H1 (cell line): ENCODE measurements around the gene MSANTD7. TPM values are rescaled to one million over a fixed set of nuclear protein-coding genes. Genes with fewer than 3 reads are reported as not detected.

Source experiments
- MAFK ChIP-seq: IDR thresholded peaks from 2 replicates; pipeline ENCODE4 v1.6.1; 2012; ENCODE audit warnings: low read depth, mild to moderate bottlenecking, improper control_type of control experiment, low read length
- NRF1 ChIP-seq: IDR thresholded peaks from 2 replicates; pipeline ENCODE4 v1.6.1; 2011; ENCODE audit warnings: mild to moderate bottlenecking, low read depth, low read length, improper control_type of control experiment
- RNF2 ChIP-seq: fragments of 200-900, 300-1000 bp; sonication (generic); IDR thresholded peaks from 2 replicates; pipeline ENCODE4 v1.7.1; 2016; ENCODE audit warnings: borderline replicate concordance, low read depth, mild to moderate bottlenecking, antibody characterized with exemption, low read length; ENCODE audit not compliant: poor library complexity, severe bottlenecking; ENCODE audit errors: missing control alignments
- SIN3A ChIP-seq, 2 experiments: IDR thresholded peaks in 1 of 2; conservative IDR thresholded peaks in 1 of 2; 2 replicates each; pipeline ENCODE4 v1.6.1; 2011 to 2012; ENCODE audit warnings: low read length in 2 of 2, improper control_type of control experiment in 1 of 2, low read depth in 1 of 2, mild to moderate bottlenecking in 1 of 2
- TAF1 ChIP-seq: IDR thresholded peaks from 2 replicates; pipeline ENCODE4 v1.6.1; 2011; ENCODE audit warnings: mild to moderate bottlenecking, low read depth, low read length
- polyA plus RNA-seq, 7 experiments: library from polyadenylated mRNA; depleted of rRNA in 3 of 7; stranded (reverse) in 5 of 7; unstranded in 2 of 7; fragments of >200 nt in 5 of 7; fragments of 200-250 nt in 2 of 7; gene quantifications; 1 replicate in 5 of 7; 2 replicates in 1 of 7; 4 replicates in 1 of 7; pipeline versions ENCODE4 v1.2.1 to v1.2.3, GENCODE V29; 2011 to 2013; ENCODE audit warnings: missing spikeins in 2 of 7, mixed read lengths in 2 of 7
- total RNA-seq: library from RNA; stranded (reverse); fragmentation: NEBNext Ultra II Directional; extraction: Animal tissue kit (Norgen Biotek cat#: 25700); gene quantifications from 2 replicates; pipeline ENCODE4 v1.2.1, GENCODE V29; 2021
- TF ChIP-seq, protein P1 (sequence below): IDR thresholded peaks from 2 replicates; pipeline ENCODE4 v1.6.1; 2011; ENCODE audit warnings: low read depth, mild to moderate bottlenecking, low read length; ENCODE audit not compliant: insufficient read depth
- TF ChIP-seq, protein P2 (sequence below): IDR thresholded peaks from 2 replicates; pipeline ENCODE4 v1.6.1; 2012; ENCODE audit warnings: inconsistent platforms

Gene MSANTD7
- total and polyA plus RNA-seq, 2 of the 8 experiments (the other 6 are each of a cell fraction or from before 2014, with no cell fraction given) = 5.0 to 15.2 TPM

DNA sequence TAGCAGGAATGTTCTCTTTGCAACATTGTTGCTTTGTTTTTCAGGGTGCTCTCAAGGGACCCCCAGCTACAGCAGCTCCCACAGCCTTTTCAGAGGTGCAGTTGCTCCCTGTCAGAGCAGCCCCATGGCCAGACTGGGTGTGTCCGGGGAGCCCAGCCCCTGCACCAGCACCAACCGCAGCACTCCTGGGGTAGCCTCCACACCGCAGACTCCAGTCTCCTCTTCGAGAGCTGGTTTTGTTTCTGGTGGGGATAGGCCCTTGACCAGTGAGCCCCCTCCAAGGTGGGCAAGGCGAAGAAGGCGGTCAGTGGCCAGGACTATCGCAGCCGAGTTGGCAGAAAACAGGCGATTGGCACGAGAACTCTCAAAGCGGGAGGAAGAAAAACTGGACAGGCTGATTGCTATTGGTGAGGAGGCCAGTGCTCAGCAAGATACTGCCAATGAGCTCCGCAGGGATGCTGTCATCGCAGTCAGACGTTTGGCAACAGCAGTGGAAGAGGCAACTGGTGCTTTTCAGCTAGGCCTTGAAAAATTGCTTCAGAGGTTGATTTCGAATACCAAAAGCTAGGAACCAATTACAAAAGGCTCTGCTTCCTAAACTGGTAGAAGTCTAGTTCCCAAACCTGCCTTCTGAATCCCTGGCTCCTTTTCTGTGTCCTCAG, 5.4 kb downstream of the MSANTD7 start (continued):
- TF ChIP-seq SIN3A (conservative IDR thresholded peaks at IDR 0.05 in 1 of 2, IDR thresholded peaks at IDR 0.05 in 1 of 2; ENCODE audit: low read depth in 1 of 2, low read length in 2 of 2) (no peak), RNF2 (no peak), NRF1 (no peak), TAF1 (no peak), MAFK (no peak)
- TF ChIP-seq, protein P1, sequence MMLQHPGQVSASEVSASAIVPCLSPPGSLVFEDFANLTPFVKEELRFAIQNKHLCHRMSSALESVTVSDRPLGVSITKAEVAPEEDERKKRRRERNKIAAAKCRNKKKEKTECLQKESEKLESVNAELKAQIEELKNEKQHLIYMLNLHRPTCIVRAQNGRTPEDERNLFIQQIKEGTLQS = no peak
- TF ChIP-seq, protein P2, sequence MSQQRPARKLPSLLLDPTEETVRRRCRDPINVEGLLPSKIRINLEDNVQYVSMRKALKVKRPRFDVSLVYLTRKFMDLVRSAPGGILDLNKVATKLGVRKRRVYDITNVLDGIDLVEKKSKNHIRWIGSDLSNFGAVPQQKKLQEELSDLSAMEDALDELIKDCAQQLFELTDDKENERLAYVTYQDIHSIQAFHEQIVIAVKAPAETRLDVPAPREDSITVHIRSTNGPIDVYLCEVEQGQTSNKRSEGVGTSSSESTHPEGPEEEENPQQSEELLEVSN = no peak
